NCI-H146 treated with DMSO at 0.1 percent for 48 hours (cell line): ENCODE results near the gene TRIM74.
"Not testable (repeated sequence)": the region's sequence is repeated elsewhere in the genome, so short reads cannot be mapped to it uniquely, and the experiment has no call there.

Experiments used
- DNase-seq: peaks from one replicate; lab custom pipeline; 2025; ENCODE audit not compliant: unreplicated experiment; lab: John Stamatoyannopoulos, UW

TRIM74 gene

DNA sequence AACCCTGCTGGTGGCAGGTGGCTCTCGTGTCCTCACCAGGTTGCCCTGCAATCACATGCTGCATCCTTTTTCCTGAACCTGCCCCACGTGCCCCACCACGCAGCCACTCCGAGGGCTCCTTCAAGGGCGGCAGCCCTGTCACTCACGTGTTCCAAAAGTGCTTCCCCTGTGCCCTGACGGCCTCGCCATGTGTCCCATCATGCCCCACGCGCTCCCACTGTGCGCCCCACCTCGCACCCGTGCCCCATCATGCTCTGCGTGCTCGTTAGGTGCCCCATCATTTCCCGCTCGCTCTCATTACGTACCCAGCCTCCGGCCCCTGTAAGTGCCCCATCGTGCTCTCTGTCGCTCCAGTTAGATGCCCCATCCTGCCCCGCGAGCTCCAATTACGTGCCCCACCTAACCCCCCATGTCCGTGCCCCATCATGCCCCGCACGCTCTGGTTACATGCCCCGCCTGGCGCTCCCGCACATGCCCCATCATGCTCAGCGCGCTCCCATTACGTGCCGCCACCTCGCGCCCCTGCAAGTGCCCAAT lies at the start of gene TRIM74:
TRIM74 (minus strand) TSS at position 487 of the 537 bp plus-strand sequence. CDS start 3,309 bp downstream, outside the sequence.
- not testable (repeated sequence) for DNase-seq

DNA sequence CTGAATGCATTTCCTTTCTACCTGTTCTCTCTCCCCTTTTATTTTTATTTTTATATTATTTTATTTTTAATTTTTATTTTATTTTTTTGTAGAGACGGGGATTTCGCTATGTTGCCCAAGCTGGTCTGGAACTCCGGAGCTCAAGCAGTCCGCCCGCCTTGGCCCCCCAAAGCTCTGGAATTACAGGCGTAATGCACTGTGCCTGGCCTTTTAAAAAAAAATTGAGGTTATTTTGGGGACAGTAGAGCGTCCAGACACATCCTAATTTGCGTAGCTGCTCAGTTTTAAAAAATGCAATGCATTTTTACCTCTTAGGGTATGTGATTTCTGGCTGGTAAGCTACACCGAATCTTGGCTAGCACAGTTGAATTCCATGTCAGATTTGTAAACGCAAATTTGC lies 37.2 kb upstream of the TRIM74 start:
- not testable (repeated sequence) for DNase-seq

DNA sequence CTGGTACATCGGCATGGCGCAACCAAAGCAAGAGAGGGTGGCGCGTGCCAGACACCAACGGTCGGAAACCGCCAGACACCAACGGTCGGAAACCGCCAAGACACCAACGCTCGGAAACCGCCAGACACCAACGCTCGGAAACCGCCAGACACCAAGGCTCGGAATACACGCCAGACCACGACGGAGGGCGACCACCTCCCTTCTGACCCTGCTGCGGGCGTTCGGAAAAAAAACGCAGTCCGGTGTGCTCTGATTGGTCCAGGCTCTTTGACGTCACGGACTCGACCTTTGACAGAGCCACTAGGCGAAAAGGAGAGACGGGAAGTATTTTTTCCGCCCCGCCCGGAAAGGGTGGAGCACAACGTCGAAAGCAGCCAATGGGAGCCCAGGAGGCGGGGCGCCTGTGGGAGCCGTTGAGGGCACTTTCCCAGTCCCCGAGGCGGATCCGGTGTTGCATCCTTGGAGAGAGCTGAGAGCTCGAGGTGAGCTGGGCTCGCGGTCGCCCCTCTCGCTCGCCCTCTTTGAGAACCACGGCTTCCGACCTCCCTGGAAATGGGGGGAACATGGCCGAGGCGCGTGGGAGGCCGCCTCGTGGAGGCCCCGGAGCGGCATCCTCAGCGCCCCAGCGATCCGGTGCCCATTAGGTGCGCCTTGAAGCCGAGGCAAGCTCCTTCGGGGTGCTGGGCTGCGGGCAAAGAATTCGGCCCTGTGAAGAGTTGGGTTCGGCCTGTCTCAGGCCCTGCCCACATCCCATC lies 36.6 kb upstream of the TRIM74 start:
- DNase-seq: not testable (repeated sequence)

DNA sequence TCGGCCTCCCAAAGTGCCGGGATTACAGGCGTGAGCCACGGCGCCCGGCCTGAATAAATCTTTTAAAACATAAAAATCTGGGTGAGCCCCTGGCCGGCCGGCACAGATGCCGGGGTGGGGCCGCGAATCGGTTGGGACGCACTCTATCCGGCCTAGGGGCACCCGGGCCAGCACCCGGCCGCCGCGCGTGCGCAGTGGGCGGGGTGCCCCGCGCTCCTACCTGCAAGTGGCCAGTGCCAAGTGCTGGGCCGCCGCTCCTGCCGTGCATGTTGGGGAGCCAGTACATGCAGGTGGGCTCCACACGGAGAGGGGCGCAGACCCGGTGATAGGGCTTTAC lies 36.1 kb upstream of the TRIM74 start:
- not testable (repeated sequence) for DNase-seq

DNA sequence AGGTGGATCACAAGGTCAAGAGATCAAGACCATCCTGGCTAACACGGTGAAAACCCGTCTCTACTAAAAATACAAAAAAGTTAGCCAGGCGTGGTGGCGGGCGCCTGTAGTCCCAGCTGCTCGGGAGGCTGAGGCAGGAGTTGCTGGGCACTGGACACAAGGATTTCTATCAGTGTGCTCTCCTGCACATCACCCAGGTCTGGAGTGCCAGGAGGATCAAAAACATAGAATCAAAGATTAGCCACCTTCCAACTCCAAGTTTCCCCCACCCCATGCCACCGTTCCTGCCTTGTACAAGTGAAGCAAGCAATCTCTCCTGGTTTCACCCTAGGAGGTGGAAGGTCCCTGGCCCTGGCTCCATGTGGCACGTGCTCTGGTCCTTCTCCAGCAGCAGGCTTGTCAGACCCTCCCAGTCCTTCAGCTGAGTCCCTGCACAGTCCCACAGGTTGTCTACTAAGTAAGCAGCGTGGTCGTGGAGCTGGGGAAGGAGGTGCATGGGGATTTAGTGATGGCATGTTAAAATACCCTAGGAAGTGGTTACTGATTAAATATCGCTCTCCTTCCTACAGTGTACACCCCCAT lies 28.7 kb upstream of the TRIM74 start:
- not testable (repeated sequence) for DNase-seq

DNA sequence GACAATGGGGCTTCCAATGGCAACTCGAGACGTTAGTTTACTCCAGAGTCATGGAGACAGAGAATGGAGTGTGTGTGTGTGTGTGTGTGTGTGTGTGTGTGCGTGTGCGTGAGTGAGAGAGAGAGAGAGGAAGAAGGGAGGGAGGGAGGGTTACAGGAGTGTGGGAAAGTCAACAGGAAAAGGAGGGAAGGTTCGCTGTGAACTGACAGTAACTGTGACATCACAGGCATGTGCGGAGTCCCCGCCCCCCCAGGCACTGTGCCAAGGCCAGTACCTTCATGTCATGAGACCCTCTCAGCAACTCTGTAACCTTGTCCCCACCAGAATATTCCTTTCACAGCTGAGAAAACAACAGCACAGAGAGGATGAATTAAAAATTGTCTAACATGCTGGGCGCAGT lies 28.2 kb upstream of the TRIM74 start:
- not testable (repeated sequence) for DNase-seq

- not testable (repeated sequence) for DNase-seq
Measured at GRCh38 chr7:72995484-72995883, 26.2 kb upstream of the TRIM74 start.

DNA sequence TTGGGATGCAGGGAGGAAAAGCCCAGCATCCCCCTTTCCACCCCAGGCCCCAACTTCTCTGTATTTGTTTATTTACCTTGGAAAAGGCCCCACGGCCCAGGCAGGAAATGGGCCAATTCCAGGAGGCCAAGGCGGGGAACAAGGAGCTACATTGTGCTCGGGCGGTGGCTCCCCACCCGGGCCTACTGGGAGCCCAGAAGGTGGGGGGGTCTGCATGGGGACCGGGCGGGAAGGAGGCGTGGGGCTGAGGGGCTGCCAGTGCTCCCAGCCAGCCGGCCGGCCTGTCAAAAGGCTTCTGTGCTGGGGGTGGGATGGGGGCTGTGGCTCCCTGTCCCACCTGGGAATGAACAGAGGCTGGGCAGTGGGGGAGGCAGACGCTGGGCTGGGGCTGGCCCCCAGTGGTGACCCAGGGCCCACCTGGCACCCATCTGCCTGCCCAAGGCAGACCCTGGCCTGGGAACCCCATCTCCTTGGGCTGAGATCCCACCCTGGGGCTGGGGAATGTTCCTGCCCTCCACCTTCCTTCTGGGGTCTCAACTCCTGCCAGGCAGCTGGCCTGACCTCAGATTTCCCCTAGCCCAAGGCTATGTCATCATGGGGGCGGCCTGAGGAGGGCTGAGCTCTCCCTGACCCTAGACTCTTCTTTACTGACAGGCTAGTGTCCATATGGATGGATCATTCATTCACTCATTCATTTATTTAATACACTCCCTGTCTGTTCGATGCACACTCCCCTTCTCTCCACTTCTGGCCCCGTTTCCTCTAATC lies 21.1 kb upstream of the TRIM74 start:
- DNase-seq: not testable (repeated sequence)

- not testable (repeated sequence) for DNase-seq
Measured at GRCh38 chr7:72982084-72982483, 12.8 kb upstream of the TRIM74 start.

DNA sequence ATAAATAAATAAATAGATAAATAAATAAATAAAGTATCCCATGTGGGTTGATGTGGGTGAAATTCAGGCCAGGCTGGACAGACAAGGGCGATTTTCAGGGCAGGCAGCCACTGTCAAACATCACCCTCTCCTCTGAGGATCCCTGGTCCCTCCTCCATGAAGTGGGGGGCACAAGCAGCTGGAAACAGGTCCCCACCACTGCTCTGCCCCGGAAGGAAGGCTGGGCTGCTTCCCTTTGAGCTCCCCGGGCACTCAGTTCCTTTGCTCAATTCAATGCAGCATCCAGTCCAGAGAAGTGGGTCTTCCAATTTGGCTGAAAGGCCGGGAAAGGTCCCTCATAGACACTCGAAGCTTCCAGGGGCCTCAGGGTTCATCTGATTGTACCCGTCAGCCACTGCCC lies 11.1 kb upstream of the TRIM74 start:
- not testable (repeated sequence) for DNase-seq

- not testable (repeated sequence) for DNase-seq
Measured at GRCh38 chr7:72976434-72976833, 7.2 kb upstream of the TRIM74 start.

DNA sequence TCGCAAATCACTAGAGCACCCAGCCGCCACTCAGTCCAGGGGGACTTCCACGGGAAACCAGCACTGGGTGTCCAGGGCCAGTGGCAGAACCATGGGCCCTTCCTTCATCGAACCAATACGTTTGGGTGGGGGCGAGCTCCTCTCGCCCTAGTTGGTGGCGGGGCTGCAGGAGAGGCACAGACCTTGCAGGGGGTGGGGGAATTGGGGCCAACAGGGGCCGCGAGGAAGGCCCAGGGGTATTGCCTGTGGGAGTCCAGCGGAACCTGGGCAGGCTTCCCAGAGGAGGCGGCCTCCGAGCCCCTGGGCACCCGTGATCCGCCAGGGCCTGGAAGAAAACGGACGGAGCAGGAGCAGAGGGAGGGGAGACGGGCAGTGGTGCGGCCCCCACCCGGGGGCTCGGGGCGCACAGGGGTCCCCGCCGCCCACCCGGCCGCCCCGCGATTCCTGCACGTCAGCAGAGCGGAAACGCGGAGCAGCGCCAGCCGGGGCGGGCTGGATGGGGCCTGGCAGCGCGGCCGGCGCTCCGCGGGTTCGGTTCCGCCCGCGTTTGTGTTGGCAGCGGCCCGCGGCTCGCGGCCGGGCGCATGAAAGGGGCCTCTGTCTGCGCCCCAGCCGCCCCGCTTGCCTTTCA lies 6.5 kb upstream of the TRIM74 start:
- not testable (repeated sequence) for DNase-seq

DNA sequence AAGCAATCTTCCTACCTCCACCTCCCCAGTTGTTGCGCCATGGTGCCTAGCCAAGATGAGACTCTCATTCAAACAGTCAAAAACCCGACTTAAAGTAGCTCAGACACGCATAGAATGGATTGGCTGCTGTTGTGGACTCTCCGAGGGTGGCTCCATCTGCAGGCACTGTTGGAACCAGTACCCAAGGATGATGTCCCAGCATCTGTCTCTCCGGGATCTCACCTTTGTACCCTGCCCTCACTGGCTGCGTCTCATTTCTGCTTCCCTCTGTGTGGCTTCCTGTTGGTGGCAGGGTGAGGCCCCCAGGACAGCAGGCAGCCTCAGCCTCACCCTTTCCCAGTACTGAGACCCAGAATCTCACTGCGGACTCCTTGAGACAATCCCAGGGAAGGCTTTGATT lies 5.5 kb upstream of the TRIM74 start:
- DNase-seq: not testable (repeated sequence)

GRCh38 chr7:72971505-72971904 lies 2.2 kb upstream of the TRIM74 start:
- DNase-seq: not testable (repeated sequence)

DNA sequence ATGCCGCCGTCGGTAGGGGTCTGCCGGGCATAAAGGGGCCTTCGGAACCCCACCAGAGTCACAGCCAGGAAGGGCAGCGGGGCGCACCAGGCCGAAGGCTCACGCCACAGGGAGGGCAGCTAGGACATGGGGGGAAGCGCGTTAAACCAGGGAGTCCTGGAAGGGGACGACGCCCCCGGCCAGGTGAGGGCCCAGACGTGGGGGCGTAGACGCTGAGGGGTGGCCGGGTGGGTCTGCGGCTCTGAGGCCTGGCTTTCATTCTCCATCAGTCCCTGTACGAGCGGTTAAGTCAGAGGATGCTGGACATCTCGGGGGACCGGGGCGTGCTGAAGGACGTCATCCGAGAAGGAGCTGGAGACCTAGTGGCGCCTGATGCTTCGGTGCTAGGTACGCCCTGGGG lies 422 bp upstream of the TRIM74 start:
- not testable (repeated sequence) for DNase-seq

DNA sequence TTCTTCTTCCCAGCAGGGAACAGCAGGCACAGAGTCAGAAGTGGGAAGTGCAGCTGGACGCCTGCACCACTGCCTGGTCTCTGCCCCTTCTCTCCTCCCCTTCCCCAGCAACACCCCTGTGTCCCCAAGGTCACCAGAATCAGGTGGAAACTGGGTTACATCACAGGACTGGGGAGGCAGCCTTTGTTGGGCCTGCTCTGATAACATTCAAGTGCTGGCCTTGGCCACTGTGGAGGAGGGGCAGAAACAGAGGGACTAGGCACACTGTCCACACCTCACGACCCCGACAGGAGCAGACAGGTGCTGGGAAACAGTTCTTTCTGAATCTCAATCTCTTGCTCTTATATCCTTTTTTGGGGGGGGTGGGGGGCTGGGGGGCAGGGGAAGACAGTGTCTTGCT lies 2.4 kb downstream of the TRIM74 start:
- DNase-seq: not testable (repeated sequence)

DNA sequence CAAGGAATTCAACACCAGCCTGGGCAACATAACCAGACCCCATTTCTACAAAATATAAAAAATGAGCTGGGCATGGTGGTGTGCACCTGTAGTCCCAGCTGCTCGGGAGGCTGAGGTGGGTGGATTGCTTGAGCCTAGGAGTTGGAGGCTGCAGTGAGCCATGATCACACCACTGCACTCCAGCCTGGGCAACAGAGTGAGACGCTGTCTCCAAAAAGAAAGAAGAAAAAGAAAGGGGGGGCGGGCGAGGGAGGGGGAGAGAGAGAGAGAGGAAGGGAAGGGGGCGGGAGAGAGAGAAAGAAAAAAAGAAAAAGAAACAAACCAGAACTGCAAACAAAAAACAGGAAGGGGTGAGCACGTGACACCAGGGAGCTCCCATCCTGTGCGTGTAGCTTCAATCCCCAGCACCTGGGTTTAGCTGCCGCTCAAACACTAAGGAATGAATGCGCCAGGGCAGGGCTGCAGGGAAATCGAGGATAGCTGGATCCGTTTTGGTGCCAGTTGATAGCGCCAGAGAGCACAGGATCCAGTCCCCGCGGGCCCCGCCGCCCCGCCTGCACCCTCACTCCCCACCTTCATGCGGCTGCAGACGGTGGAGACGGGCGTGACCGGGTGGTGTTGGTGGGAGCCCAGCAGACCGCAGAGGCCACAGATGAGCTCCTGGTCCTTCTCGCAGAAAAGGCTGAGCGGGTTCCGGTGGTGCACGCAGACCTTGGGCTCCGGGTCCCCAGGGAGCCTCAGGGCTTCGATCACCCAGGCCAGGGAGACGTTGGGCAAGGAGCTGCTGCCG lies 3.9 kb downstream of the TRIM74 start:
- not testable (repeated sequence) for DNase-seq

DNA sequence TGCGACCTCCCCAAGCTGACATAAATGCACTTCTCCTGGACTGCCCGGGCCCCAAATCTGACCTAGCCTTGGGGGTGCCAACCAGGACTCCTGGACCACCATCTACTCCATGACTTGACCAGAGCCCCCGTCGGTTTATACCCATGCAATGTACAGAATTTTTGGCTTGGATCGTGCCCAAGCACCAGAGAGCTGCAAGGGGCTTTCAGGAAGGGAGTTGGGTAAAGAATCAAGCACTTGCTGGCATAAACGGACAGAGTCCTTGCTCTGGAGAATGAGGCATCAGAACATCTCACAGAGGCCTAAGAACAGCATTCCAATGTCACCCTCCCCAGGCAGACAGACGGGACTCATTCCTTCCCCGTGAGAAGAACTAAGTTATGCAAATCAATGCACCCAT lies 6.2 kb downstream of the TRIM74 start:
- DNase-seq: not testable (repeated sequence)

GRCh38 chr7:72961346-72961650 lies 8.0 kb downstream of the TRIM74 start:
- DNase-seq: not testable (repeated sequence)

DNA sequence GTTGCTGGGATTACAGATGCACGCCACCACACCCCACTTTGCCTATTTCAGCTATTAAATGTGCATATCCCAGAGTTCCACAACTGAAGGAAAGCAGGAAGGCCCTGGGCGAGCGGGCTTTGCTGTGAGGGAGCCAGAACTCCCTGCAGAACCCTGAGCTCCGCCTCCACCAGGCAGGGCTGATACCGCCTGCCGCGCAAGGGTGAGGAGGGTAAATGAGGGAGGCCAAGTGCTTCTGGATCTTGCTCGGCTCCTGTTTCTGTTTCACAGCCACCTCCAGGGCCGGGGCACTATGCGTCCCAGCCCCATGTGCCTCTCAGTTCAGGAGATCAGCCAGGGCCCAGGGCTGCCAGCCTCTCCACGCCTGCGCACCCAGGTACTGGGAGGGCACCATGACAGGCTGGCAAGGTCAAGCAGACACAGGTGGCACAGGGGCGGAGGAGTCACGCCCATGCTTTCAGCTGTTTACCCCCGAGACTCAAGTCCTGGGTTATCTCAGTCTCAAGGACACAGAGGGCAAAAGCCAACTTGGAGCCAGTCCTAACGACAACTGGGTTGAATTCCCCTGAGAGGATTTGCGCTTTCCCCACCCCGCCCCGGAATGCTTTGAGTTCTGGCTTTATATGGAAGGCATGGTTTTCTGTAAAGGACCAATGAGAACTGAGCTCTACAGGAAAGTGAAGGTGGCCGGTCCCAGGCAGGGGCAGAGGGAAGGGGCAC lies 8.5 kb downstream of the TRIM74 start:
- not testable (repeated sequence) for DNase-seq
